Measurements from ENCODE around the gene SMYD3.

- no peak for TF ChIP-seq CTCF (conservative IDR thresholded peaks at IDR 0.05; ENCODE audit: low read depth, low read length)
- TF ChIP-seq MAFK (IDR thresholded peaks at IDR 0.05; ENCODE audit: low read depth, low read length) = no peak
- no peak for TF ChIP-seq POLR2A (IDR thresholded peaks at IDR 0.05; ENCODE audit: low read depth, low read length)
- no peak for TF ChIP-seq BHLHE40 (IDR thresholded peaks at IDR 0.05; ENCODE audit: low read depth, low read length)
- no peak for TF ChIP-seq CHD1 (IDR thresholded peaks at IDR 0.05; ENCODE audit: low read depth, low read length)
- no peak for TF ChIP-seq CEBPB (IDR thresholded peaks at IDR 0.05; ENCODE audit: low read depth, low read length)
- TF ChIP-seq RAD21 (IDR thresholded peaks at IDR 0.05; ENCODE audit: low read length) = no peak
- TF ChIP-seq ELK1 (IDR thresholded peaks at IDR 0.05; ENCODE audit: borderline replicate concordance, low read depth, low read length) = no peak
- no peak for TF ChIP-seq RFX5 (IDR thresholded peaks at IDR 0.05; ENCODE audit: low read depth, low read length)
- TF ChIP-seq MAZ (IDR thresholded peaks at IDR 0.05; ENCODE audit: borderline replicate concordance, low read depth, low read length) = no peak
- TF ChIP-seq RCOR1 (IDR thresholded peaks at IDR 0.05; ENCODE audit: insufficient replicate concordance, low read length) = no peak
Observed at GRCh38 chr1:246210756-246211155, 296.3 kb downstream of the SMYD3 start.
